ENCODE data around the gene SGSM1.
A peak's percentile ranks its signal among the peaks of the same experiment; 100 is the strongest.

Gene SGSM1

DNA sequence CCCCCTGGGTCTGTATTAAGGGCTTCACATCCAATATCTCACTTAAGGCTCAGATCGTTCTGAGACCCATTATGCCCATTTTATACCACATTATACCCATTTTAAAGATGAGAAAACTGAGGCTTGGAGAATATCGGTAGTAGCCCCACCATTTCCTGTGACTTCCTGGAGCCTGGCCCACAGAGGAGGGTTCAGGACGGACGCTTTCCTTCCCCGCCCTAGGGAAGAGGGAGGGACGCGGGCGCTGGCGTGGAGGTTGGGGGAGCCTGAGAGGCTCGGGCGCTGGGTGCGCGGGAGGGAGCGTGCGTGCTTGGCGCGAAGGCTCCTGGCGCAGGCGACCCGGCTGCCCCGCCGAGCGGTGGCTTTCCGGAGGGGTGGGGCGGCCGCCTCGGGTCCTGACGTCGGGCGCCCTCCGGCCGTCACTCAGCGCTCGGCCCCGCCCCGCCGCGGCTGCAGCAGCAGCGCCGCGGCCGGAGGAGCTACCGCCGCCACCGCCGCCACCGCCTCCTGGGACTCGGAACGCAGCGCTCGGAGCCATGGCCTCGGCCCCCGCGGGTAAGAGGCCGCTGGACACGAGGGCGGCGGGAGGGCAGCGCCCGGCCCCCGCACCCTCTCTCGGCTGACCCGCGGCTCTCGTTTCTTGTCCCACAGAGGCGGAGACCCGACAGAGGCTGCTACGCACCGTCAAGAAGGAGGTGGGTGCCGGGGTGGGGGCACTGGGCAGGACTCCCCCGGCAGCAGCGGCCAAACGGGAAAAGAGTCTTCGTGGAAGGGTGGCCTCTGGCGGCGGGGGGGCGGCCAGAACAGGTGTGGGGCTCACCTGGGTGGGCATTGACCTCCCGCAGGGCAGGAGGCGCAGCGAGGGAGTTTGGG, at the start of gene SGSM1:
SGSM1 (plus strand) TSS at position 422 of the 873 bp plus-strand sequence; CDS start at position 537, 115 bp downstream.
- DNase-seq, result peak; percentile 88

GRCh38 chr22:24758164-24758799, 47.7 kb upstream of the SGSM1 start:
- DNase-seq, result peak; percentile 67

GRCh38 chr22:24759765-24760164, 46.2 kb upstream of the SGSM1 start:
- no peak for DNase-seq

DNA sequence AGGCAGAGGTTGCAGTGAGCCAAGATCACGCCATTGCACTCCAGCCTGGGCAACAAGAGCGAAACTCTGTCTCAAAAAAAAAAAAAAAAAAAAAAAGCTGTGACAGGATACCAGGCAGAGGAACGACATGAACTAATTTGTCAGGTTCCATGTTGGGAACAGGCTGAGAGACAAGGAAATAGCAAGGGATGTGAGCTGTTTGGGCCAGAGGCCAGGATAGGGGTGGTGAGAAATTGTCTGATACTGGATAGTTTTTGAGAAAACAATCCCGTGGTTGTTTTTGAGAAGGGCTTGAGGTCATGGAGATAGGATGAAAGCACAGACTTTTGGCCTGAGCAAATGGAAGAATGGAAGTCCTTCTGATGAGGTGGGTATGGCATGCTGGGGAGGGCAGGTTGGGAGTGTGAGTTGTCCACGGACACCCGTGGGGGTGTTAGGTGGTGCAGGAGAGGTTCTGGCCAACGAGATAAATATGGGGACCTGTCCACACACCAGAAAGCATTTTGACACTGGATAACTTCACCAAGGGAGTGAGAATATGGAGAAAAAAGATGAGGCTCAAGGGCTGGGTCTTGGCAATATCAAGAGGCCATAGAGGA, 45.2 kb upstream of the SGSM1 start:
- no peak for DNase-seq

- no peak for DNase-seq
Observed at GRCh38 chr22:24761888-24762675, 43.9 kb upstream of the SGSM1 start.

DNA sequence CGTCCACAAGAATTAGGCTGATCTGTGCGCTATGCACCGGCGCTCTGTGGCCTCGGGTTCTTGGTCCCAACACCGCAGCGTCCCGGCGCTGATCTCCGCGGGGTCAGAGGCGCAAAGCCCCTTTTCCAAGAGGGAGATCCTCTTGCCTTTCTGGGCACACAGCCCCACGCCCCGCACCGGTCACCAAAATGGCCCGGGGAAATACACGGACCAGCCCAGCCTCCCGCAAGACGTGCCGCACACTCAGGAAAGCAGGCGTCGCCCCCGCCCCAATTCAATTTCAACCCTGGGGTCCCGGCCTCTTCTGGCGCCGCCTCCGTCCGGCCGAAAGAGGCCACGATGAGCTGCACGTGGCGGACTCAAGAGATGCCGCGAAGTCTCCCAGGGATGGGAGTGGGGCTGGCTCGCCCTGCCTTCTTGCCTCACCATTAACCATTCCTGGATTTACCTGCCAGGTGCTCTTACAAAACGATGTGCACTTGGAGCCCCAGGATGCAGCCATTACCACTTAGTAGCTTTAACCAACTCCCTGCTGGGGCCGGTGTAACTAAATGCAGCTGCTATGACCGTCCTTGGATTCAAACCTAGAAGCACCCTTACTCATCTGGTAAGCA, 42.0 kb upstream of the SGSM1 start:
- no peak for DNase-seq

DNA sequence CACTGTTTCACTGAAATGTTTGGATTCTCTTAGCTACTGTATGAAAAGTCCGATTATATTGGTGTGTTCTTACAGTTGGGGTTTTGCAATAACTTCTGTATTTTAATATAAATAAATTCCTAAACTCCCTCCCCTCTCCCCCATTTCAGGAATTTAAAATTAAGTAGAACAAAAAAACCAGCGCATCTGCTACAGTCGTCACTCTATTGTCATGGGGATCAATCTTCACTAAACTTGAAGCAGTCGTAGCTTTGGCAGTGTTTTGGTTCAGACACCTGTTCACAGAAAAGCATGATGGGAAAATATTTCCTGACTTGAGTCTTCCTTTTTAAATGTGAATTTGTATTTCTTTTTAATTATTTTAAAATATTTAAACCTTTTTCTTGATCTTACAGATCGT, 40.8 kb upstream of the SGSM1 start:
- DNase-seq, result no peak

DNA sequence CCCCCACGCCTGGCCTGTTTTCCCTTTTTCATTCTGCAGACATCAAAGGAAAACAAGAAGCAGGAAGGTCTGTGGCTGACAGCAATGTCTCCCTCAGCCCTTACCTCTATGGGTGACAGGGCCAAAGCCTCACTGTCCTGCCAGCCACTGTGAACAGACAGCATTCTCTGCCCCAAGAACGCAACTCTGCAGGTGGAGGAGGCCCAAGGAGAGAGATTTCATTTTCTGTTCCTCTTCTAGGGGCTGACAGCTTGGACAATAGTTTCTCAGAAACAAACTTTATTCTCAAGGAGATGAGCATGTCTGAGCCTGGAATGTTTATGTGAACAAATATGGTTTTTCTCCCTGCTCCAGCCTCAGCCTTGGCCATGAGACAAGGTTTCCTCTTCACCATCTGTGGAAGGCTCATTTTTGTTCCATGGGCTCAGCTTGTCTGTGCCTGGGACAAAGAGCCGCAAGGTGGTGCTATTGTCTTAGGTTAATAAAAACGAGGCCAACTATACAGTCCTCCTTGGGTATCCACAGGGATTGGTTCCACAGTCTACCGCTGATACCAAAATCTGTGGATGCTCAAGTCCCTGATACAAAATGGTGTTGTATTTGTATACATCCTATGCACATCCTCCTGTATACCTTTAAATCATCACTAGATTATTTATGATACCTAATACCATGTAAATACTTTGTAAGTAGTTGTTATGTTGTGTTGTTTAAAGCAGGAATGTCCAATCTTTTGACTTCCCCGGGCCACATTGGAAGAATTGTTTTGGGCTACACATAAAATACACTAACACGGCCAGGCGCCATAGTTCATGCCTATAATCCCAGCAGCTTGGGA, 37.3 kb upstream of the SGSM1 start:
- peak; percentile 66 for DNase-seq

GRCh38 chr22:24772493-24773220, 33.4 kb upstream of the SGSM1 start:
- no peak for DNase-seq

- DNase-seq, result no peak
Observed at GRCh38 chr22:24775769-24776492, 30.1 kb upstream of the SGSM1 start.

DNA sequence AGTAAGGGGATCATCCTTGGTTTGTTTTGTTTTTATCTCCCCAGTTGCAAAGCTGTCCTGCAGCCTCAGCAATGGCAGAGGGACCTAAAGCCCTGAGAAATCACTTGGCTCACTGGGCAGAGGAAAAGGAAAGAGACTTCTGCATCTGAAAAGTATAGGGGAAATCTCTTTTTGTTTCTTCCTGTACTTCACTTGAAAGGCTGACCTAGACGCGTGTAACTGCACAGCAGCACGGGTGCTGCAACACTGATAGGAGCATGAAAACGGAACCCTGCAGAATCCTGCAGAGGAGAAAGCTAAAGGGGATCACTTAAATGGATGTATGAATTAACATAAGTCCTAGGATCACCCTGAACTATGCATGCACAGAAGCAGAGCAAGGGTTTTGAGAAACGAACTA, 29.5 kb upstream of the SGSM1 start:
- DNase-seq, result no peak

DNA sequence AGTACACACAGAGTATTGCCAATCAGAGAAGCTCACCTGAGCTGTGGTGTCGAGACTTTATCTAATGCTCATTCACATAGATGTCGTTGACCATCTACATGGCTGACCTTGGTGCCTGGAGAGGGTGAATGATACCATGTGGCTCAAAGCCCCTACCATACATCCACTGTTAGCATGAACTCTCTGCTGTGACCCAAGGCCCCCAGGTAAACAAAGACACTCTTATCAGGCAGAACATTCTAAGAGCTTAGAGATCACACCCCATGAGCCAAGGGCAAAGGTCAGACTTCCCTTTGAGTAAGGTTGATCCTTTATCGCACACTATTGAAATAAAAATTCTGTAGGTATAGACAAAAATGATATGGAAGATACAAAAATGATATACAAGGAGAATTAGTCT, 16.5 kb upstream of the SGSM1 start:
- DNase-seq, result no peak

DNA sequence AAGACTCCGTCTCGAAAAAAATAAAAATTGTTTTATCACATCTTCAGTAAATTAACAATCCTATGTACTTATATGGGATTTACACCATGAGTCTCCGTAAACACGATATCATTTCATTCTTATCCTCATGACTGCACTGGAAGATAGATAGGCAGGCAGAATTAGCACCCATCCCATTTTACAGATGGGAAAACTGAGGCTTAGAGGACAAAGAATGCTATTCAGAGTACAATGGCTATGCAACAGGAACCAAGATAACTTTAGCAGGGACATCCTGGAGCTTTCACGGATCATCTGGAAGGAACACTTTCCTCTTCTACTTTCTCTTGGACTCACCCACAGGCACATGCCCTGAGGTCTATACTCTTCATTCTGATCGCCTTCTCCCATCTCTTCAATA, 14.6 kb upstream of the SGSM1 start:
- no peak for DNase-seq

GRCh38 chr22:24796056-24796455, 10.0 kb upstream of the SGSM1 start:
- DNase-seq, result no peak

- DNase-seq, result no peak
Observed at GRCh38 chr22:24796860-24797259, 9.2 kb upstream of the SGSM1 start.

GRCh38 chr22:24801901-24802465, 4.0 kb upstream of the SGSM1 start:
- peak; percentile 85 for DNase-seq

DNA sequence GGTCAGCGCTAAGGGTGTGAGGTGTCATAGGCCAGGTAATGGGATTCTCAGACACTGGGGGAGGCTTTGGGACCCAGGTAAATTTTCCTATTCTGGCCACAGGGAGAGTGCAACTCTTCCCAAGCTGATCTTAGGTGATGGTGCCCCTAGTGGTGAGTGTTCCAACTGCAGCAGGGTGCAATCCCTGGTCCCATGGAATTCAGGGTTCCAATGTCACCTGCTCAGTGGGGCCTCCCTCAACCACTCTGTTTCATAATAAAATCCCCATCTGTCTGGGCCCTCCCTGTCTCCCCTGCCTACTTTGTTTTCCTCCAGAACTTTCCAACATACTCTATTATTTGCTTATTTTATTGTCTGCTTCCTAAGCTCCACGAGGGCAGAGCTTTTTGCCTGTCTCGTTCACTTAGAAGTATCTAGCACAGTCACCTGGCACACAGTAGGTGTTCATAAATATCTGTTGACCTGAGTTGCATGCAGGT, 2.9 kb upstream of the SGSM1 start:
- peak; percentile 66 for DNase-seq

GRCh38 chr22:24806663-24807001, 621 bp downstream of the SGSM1 start:
- DNase-seq, result no peak

DNA sequence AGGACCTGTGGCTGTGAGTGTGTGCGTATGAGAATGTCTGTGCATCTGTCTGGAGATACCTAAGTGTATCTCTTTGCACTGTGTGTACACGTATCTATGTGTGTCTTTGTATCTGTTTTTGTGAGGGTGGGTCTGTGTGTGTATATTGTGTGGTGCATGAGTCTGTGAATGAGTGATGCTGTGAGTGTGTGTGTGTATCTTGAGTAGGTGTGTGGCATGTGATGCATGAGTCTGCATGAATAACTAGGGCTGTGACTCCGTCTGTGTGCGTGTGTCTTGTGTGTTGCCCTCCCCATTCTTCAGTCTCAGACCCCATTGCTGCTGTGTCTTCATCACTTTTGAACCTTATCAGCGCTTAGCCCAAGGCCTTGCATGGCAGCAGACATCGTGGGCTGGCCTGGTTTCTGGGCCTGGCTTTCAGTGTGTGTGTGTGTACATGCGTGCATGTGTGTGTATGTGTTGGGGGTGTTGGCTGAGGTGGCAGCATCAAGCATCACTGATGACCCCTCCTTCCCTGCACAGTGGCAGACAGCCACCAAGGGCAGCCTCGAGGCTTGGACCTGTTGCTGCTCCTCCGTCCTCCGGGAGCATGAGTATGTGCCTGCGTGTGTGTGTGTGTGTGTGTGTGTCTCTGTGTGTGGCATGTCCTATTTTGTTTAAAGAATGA, 1.4 kb downstream of the SGSM1 start:
- no peak for DNase-seq
